OCI-M2 (cell line): ENCODE measurements around the gene TEKT5.
"Not testable (repeated sequence)": the region's sequence is repeated elsewhere in the genome, so short reads cannot be mapped to it uniquely, and the experiment has no call there.

Source experiments
- DNase-seq: peaks from one replicate; lab custom pipeline; 2025; ENCODE audit not compliant: unreplicated experiment; lab: John Stamatoyannopoulos, UW

Gene TEKT5

GRCh38 chr16:10635365-10636021 lies 59.2 kb downstream of the TEKT5 start:
- no peak for DNase-seq

GRCh38 chr16:10633429-10633828 lies 61.3 kb downstream of the TEKT5 start:
- DNase-seq: not testable (repeated sequence)

GRCh38 chr16:10631886-10632285 lies 62.8 kb downstream of the TEKT5 start:
- DNase-seq: no peak

- DNase-seq: no peak
These were observed 65.2 kb downstream of the TEKT5 start for GRCh38 chr16:10629592-10629963.

GRCh38 chr16:10625595-10626357 lies 69.0 kb downstream of the TEKT5 start:
- DNase-seq: no peak

- DNase-seq: no peak
These were observed 70.2 kb downstream of the TEKT5 start for GRCh38 chr16:10624527-10624926.

- no peak for DNase-seq
These were observed 71.7 kb downstream of the TEKT5 start for GRCh38 chr16:10623059-10623458.

- no peak for DNase-seq
These were observed 72.5 kb downstream of the TEKT5 start for GRCh38 chr16:10622036-10622921.

- not testable (repeated sequence) for DNase-seq
These were observed 73.3 kb downstream of the TEKT5 start for GRCh38 chr16:10621216-10621949.

- no peak for DNase-seq
These were observed 74.6 kb downstream of the TEKT5 start for GRCh38 chr16:10620120-10620519.

- DNase-seq: no peak
These were observed 75.4 kb downstream of the TEKT5 start for GRCh38 chr16:10619271-10619849.

GRCh38 chr16:10618710-10619209 lies 76.0 kb downstream of the TEKT5 start:
- DNase-seq: no peak

GRCh38 chr16:10617662-10618420 lies 76.9 kb downstream of the TEKT5 start:
- DNase-seq: no peak

GRCh38 chr16:10616756-10617640 lies 77.7 kb downstream of the TEKT5 start:
- no peak for DNase-seq

- DNase-seq: no peak
These were observed 78.3 kb downstream of the TEKT5 start for GRCh38 chr16:10616419-10616755.

- no peak for DNase-seq
These were observed 80.0 kb downstream of the TEKT5 start for GRCh38 chr16:10614685-10615084.

GRCh38 chr16:10613785-10614485 lies 80.8 kb downstream of the TEKT5 start:
- DNase-seq: no peak

- DNase-seq: no peak
These were observed 82.0 kb downstream of the TEKT5 start for GRCh38 chr16:10612649-10613179.
